ENCODE measurements around the gene RFX1.
A peak's percentile ranks its signal among the peaks of the same experiment; 100 is the strongest.
"Not testable (repeated sequence)": the region's sequence is repeated elsewhere in the genome, so short reads cannot be mapped to it uniquely, and the experiment has no call there.

Gene RFX1

GRCh38 chr19:13934785-13935109 lies 71.4 kb downstream of the RFX1 start:
- DNase-seq (ENCODE audit: low spot score): no peak

GRCh38 chr19:13932911-13933393 lies 73.2 kb downstream of the RFX1 start:
- DNase-seq (ENCODE audit: low spot score): no peak

GRCh38 chr19:13932149-13932637 lies 73.9 kb downstream of the RFX1 start:
- DNase-seq (ENCODE audit: low spot score): no peak

- DNase-seq (ENCODE audit: low spot score): no peak
These were observed 74.5 kb downstream of the RFX1 start for GRCh38 chr19:13931391-13932148.

- no peak for DNase-seq (ENCODE audit: low spot score)
These were observed 75.7 kb downstream of the RFX1 start for GRCh38 chr19:13930402-13930801.

- DNase-seq (ENCODE audit: low spot score): no peak
These were observed 76.2 kb downstream of the RFX1 start for GRCh38 chr19:13929956-13930355.

- DNase-seq (ENCODE audit: low spot score): peak; percentile 14
These were observed 76.8 kb downstream of the RFX1 start for GRCh38 chr19:13929340-13929739.

- DNase-seq (ENCODE audit: low spot score): no peak
These were observed 79.4 kb downstream of the RFX1 start for GRCh38 chr19:13926715-13927114.

- no peak for DNase-seq (ENCODE audit: low spot score)
These were observed 80.1 kb downstream of the RFX1 start for GRCh38 chr19:13926010-13926409.

GRCh38 chr19:13923194-13923987 lies 82.7 kb downstream of the RFX1 start:
- no peak for DNase-seq (ENCODE audit: low spot score)

GRCh38 chr19:13922118-13922517 lies 84.0 kb downstream of the RFX1 start:
- DNase-seq (ENCODE audit: low spot score): not testable (repeated sequence)

GRCh38 chr19:13920940-13921747 lies 85.0 kb downstream of the RFX1 start:
- peak; percentile 73 for DNase-seq (ENCODE audit: low spot score)

- DNase-seq (ENCODE audit: low spot score): no peak
These were observed 85.6 kb downstream of the RFX1 start for GRCh38 chr19:13920524-13920923.

- no peak for DNase-seq (ENCODE audit: low spot score)
These were observed 87.3 kb downstream of the RFX1 start for GRCh38 chr19:13918726-13919411.

GRCh38 chr19:13917888-13918406 lies 88.2 kb downstream of the RFX1 start:
- DNase-seq (ENCODE audit: low spot score): no peak

GRCh38 chr19:13914777-13915176 lies 91.3 kb downstream of the RFX1 start:
- DNase-seq (ENCODE audit: low spot score): no peak

- no peak for DNase-seq (ENCODE audit: low spot score)
These were observed 92.8 kb downstream of the RFX1 start for GRCh38 chr19:13913352-13913751.
